BJ (cell line): ENCODE data around the gene C19orf81. TPM values are rescaled to one million over a fixed set of nuclear protein-coding genes. Genes with fewer than 3 reads are reported as not detected.

Experiments
- CTCF ChIA-PET: fragments of 350-600 bp; formaldehyde crosslinking; extraction: SDS; loops from one replicate; lab custom pipeline; 2021; ENCODE audit warnings: antibody characterized with exemption, inconsistent platforms; lab: Yijun Ruan, JAX
- POLR2A ChIA-PET: fragments of 300-600 bp; sonication (Branson Sonifier 250); formaldehyde crosslinking; extraction: SDS; loops from one replicate; lab custom pipeline; 2021; ENCODE audit warnings: antibody characterized with exemption; lab: Charles Lee
- DNase-seq: peaks from one replicate; pipeline ENCODE4 v3.0.0-alpha.2; 2011; ENCODE audit warnings: low read depth
- H3K27me3 ChIP-seq: 2 replicates; pipeline ENCODE4 v1.6.0; 2011; ENCODE audit warnings: low read length; ENCODE audit not compliant: control insufficient read depth, insufficient read depth
- H3K36me3 ChIP-seq: 2 replicates; pipeline ENCODE4 v1.5.1; 2011; ENCODE audit warnings: low read length; ENCODE audit not compliant: control insufficient read depth, insufficient read depth
- H3K4me3 ChIP-seq: 2 replicates; pipeline ENCODE4 v1.5.1; 2011; ENCODE audit warnings: low read depth, mild to moderate bottlenecking, control low read depth, low read length
- polyA plus RNA-seq: library from polyadenylated mRNA; depleted of rRNA; stranded (reverse); fragments of >200 nt; gene quantifications from 2 replicates; pipeline ENCODE4 v1.2.3, GENCODE V29; 2011
- TF ChIP-seq, protein P1 (sequence below): IDR thresholded peaks from 2 replicates; pipeline ENCODE4 v1.5.1; 2011; ENCODE audit warnings: low read depth, mild to moderate bottlenecking, control low read depth, inconsistent platforms, low read length, moderate library complexity; ENCODE audit not compliant: insufficient read depth

C19orf81 gene
- polyA plus RNA-seq, 1 experiment, result 0.47 TPM

GRCh38 chr19:50658441-50659317, 9.4 kb downstream of the C19orf81 start:
- no peak for DNase-seq
- ChIA-PET POLR2A (no interaction called here), CTCF (interaction anchor here (0.7 kb wide), 2 partner anchors 11 to 290 kb away, joined by 3 read pairs; no protein-coding TSS in a partner anchor)
- Histone ChIP-seq H3K27me3 (0 out of 2 replicates have a peak, but pooled peaks cover 2% of the 10 kb centered on the region), H3K36me3 (no peaks in the 10 kb centered on the region), H3K4me3 (peak overlapping the region; percentile 55)
- TF ChIP-seq, protein P1, sequence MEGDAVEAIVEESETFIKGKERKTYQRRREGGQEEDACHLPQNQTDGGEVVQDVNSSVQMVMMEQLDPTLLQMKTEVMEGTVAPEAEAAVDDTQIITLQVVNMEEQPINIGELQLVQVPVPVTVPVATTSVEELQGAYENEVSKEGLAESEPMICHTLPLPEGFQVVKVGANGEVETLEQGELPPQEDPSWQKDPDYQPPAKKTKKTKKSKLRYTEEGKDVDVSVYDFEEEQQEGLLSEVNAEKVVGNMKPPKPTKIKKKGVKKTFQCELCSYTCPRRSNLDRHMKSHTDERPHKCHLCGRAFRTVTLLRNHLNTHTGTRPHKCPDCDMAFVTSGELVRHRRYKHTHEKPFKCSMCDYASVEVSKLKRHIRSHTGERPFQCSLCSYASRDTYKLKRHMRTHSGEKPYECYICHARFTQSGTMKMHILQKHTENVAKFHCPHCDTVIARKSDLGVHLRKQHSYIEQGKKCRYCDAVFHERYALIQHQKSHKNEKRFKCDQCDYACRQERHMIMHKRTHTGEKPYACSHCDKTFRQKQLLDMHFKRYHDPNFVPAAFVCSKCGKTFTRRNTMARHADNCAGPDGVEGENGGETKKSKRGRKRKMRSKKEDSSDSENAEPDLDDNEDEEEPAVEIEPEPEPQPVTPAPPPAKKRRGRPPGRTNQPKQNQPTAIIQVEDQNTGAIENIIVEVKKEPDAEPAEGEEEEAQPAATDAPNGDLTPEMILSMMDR, result no peak

GRCh38 chr19:50659318-50660087, 10.3 kb downstream of the C19orf81 start:
- ChIA-PET CTCF (interaction anchor here (1.0 to 1.4 kb wide), 2 partner anchors 10 to 65 kb away, joined by 3 to 5 read pairs; no protein-coding TSS in a partner anchor), POLR2A (no interaction called here)
- TF ChIP-seq, protein P1, result no peak
- DNase-seq, result no peak
- Histone ChIP-seq H3K36me3 (no peaks in the 10 kb centered on the region), H3K27me3 (0 out of 2 replicates have a peak, but pooled peaks cover 2% of the 10 kb centered on the region), H3K4me3 (peak overlapping the region; percentile 24)

DNA sequence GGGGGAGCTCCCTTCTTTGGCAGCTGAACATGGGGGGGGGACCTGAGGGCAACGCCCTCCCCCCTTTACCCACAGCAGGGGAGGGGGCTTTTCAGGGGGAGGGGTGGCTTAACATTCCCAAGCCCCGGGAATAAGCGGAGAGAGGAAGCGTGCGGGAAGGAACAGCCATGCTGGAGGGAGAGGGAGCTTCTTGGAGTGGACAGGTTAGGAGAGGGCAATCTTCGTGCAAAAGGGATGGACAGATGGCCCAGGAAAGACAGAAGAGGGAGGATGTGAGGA, 10.8 kb downstream of the C19orf81 start:
- CTCF ChIA-PET, result interaction anchor here (1.0 to 1.4 kb wide), 3 partner anchors 10 to 123 kb away, joined by 3 to 5 read pairs (median 3); no protein-coding TSS in a partner anchor
- TF ChIP-seq, protein P1, result no peak

GRCh38 chr19:50661023-50661422, 11.8 kb downstream of the C19orf81 start:
- peaks cover 2% of the 10 kb centered on the region; the same call in 1 of the 2 replicates for H3K27me3 ChIP-seq
- TF ChIP-seq, protein P1, result no peak
- no peak for DNase-seq
- ChIA-PET POLR2A (no interaction called here), CTCF (interaction anchor here (1.0 kb wide), 1 partner anchor 122 kb away, joined by 3 read pairs; no protein-coding TSS in a partner anchor)
- no peak overlapping the region for H3K4me3 ChIP-seq
- H3K36me3 ChIP-seq, result no peaks in the 10 kb centered on the region

More for the DNA sequence above, 10.8 kb downstream of the C19orf81 start:
- POLR2A ChIA-PET, result no interaction called here
- Histone ChIP-seq H3K27me3 (0 out of 2 replicates have a peak, but pooled peaks cover 2% of the 10 kb centered on the region), H3K4me3 (no peak overlapping the region), H3K36me3 (no peaks in the 10 kb centered on the region)
- DNase-seq, result no peak
